A549 (cell line): ENCODE results near the gene PRC1. TPM values are rescaled to one million over a fixed set of nuclear protein-coding genes. Genes with fewer than 3 reads are reported as not detected.
A peak's percentile ranks its signal among the peaks of the same experiment; 100 is the strongest.

Experiments
- ATAC-seq, 2 experiments: fragments of 200-7000 bp in 1 of 2; fragments of >200 bp in 1 of 2; cut with Nextera tagmentation in 1 of 2; cut with Tn5 transposase in 1 of 2; 3 replicates each; pipeline versions ENCODE4 v1.8.0 to v1.9.1; 2018 to 2020; ENCODE audit warnings: mild to moderate bottlenecking in 1 of 2, moderate library complexity in 1 of 2
- CTCF ChIA-PET: fragments of 300-600 bp; sonication (Branson Sonifier 250); formaldehyde crosslinking; extraction: SDS; loops from one replicate; lab custom pipeline; 2021; ENCODE audit warnings: antibody characterized with exemption, inconsistent platforms; lab: Yijun Ruan, JAX
- POLR2A ChIA-PET: fragments of 350-600 bp; formaldehyde crosslinking; extraction: SDS; loops from one replicate; lab custom pipeline; 2021; ENCODE audit warnings: antibody characterized with exemption, inconsistent platforms; lab: Yijun Ruan, JAX
- DNase-seq, 2 experiments: peaks; one replicate each; pipeline versions ENCODE4 v3.0.0 to v3.0.0-alpha.2; 2011 to 2016; ENCODE audit warnings: low read depth in 1 of 2, low spot score in 1 of 2
- FAIRE-seq: peaks from 2 replicates; lab custom pipeline; 2011; peaks lifted over from hg19 to GRCh38; lab: Jason Lieb, UNC
- H3K27ac ChIP-seq, 2 experiments: fragments of >200 bp; sonication (Bioruptor Twin); formaldehyde crosslinking; 3 replicates each; pipeline ENCODE4 v1.5.1; 2016 to 2017
- H3K4me1 ChIP-seq: fragments of >200 bp; sonication (Bioruptor Twin); formaldehyde crosslinking; 3 replicates; pipeline ENCODE4 v1.6.1; 2016
- H3K4me2 ChIP-seq: fragments of >200 bp; sonication (Bioruptor Twin); formaldehyde crosslinking; 3 replicates; pipeline ENCODE4 v1.6.1; 2016
- H3K4me3 ChIP-seq: fragments of >200 bp; sonication (Bioruptor Twin); formaldehyde crosslinking; 3 replicates; pipeline ENCODE4 v1.5.1; 2016
- H3K9me3 ChIP-seq: fragments of >200 bp; sonication (Bioruptor Twin); formaldehyde crosslinking; 3 replicates; pipeline ENCODE4 v1.6.1; 2016
- CBX8 ChIP-seq: fragments of 200-600 bp; sonication (generic); IDR thresholded peaks from 2 replicates; pipeline ENCODE4 v1.6.1; 2016
- CEBPB ChIP-seq, 2 experiments: fragments of >200 bp in 1 of 2; sonication (Bioruptor Twin) in 1 of 2; formaldehyde crosslinking in 1 of 2; IDR thresholded peaks; 2 replicates each; pipeline ENCODE4 v1.6.1; 2012 to 2016
- E2F6 ChIP-seq: IDR thresholded peaks from 2 replicates; pipeline ENCODE4 v1.6.1; 2012; ENCODE audit warnings: low read depth, borderline replicate concordance
- FOXS1 ChIP-seq: fragments of 250-450 bp; sonication (Bioruptor Pico); IDR thresholded peaks from 2 replicates; pipeline ENCODE4 v1.5.0; 2020; ENCODE audit warnings: mild to moderate bottlenecking, moderate library complexity
- KDM1A ChIP-seq: fragments of 200-600 bp; sonication (generic); IDR thresholded peaks from 2 replicates; pipeline ENCODE4 v1.6.1; 2016; ENCODE audit warnings: low read depth, mild to moderate bottlenecking
- MAFK ChIP-seq: fragments of 450-650 bp; IDR thresholded peaks from 2 replicates; pipeline ENCODE4 v1.6.1; 2014; ENCODE audit not compliant: partially characterized antibody
- MAZ ChIP-seq: fragments of 150-350 bp; IDR thresholded peaks from 2 replicates; pipeline ENCODE4 v1.6.1; 2014; ENCODE audit warnings: antibody characterized with exemption, low read depth, low read length, borderline replicate concordance
- NFE2L2 ChIP-seq: fragments of 150-350 bp; conservative IDR thresholded peaks from 2 replicates; pipeline ENCODE4 v1.6.1; 2014; ENCODE audit warnings: low read length
- POLR2AphosphoS2 ChIP-seq: conservative IDR thresholded peaks from 2 replicates; pipeline ENCODE4 v1.6.1; 2012; ENCODE audit warnings: low read length, improper control_type of control experiment, inconsistent platforms
- RCOR1 ChIP-seq: fragments of 150-350 bp; IDR thresholded peaks from 2 replicates; pipeline ENCODE4 v1.6.1; 2014; ENCODE audit warnings: antibody characterized with exemption, low read length, low read depth
- RFX5 ChIP-seq: fragments of 450-650 bp; IDR thresholded peaks from 2 replicates; pipeline ENCODE4 v1.7.1; 2014; ENCODE audit warnings: antibody characterized with exemption, mild to moderate bottlenecking, moderate library complexity
- RNF2 ChIP-seq: fragments of 200-600 bp; sonication (generic); IDR thresholded peaks from 2 replicates; pipeline ENCODE4 v1.6.1; 2016; ENCODE audit warnings: low read depth, mild to moderate bottlenecking, antibody characterized with exemption, moderate library complexity, borderline replicate concordance
- SMC3 ChIP-seq: fragments of >200 bp; sonication (Bioruptor Twin); formaldehyde crosslinking; IDR thresholded peaks from 3 replicates; pipeline ENCODE4 v1.6.1; 2018; ENCODE audit warnings: inconsistent platforms
- ZFP36 ChIP-seq: fragments of 450-650 bp; IDR thresholded peaks from 2 replicates; pipeline ENCODE4 v1.6.1; 2014; ENCODE audit warnings: borderline replicate concordance; ENCODE audit not compliant: partially characterized antibody
- ZNF302 ChIP-seq: fragments of 250-450 bp; sonication (Bioruptor Pico); IDR thresholded peaks from 2 replicates; pipeline ENCODE4 v1.9.0; 2021; ENCODE audit warnings: inconsistent platforms, mild to moderate bottlenecking, moderate library complexity
- WGBS: methylation state at CpG from one replicate; pipeline ENCODE4 v1.1.6; 2017; ENCODE audit errors: missing lambda C conversion rate; 5-methylcytosine and 5-hydroxymethylcytosine counted together
- polyA plus RNA-seq, 4 experiments: library from polyadenylated mRNA; depleted of rRNA in 3 of 4; stranded (reverse); fragments of >200 nt; fragmentation: RNase III in 1 of 4; extraction: RNeasy Plus Mini Kit Qiagen cat#74134 plus additional on column Dnase treatment in 1 of 4; gene quantifications; 2 replicates in 3 of 4; 3 replicates in 1 of 4; pipeline ENCODE4 v1.2.3, GENCODE V29; 2011 to 2017
- TF ChIP-seq, protein P1 (sequence below): fragments of 250-450 bp; sonication (Bioruptor Pico); IDR thresholded peaks from 2 replicates; pipeline ENCODE4 v1.5.0; 2021; ENCODE audit warnings: mild to moderate bottlenecking, moderate library complexity, borderline replicate concordance
- TF ChIP-seq, protein P2 (sequence below): IDR thresholded peaks from 2 replicates; pipeline ENCODE4 v1.6.1; 2012
- TF ChIP-seq, protein P3 (sequence below): fragments of 450-650 bp; IDR thresholded peaks from 2 replicates; pipeline ENCODE4 v1.6.1; 2014; ENCODE audit warnings: antibody characterized with exemption
- TF ChIP-seq, protein P4 (sequence below): fragments of 150-350 bp; IDR thresholded peaks from 2 replicates; pipeline ENCODE4 v1.6.1; 2014; ENCODE audit warnings: low read depth, mild to moderate bottlenecking, low read length

Gene PRC1
- polyA plus RNA-seq, 2 of the 4 experiments (the other 2 are of a cell fraction): 303 to 426 TPM

DNA sequence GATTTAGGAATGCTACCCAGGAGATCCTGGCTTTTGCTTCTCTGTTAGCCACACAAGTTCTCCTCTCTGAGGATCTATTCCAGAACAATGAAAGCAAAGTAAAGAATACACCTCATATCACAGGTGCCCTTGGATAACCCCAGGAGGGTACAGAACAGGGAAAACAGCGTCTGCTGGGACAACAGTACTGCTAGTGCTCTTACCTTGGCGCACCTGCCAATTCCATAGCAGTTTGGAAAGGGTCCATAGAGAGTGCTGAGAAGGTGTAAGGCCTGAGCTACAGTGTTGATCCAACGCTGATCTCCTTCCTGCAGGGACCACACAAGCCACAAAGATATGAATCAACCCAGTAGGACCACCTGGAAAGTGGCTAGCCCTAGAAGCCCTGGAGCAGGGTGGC lies 12.9 kb upstream of the PRC1 start:
- DNase-seq (no peak), FAIRE-seq (no peak)
- H3K4me2 ChIP-seq: no peak overlapping the region
- TF ChIP-seq RFX5 (no peak), ZNF302 (CRISPR knock-in tag) (no peak)
- TF ChIP-seq, protein P1, sequence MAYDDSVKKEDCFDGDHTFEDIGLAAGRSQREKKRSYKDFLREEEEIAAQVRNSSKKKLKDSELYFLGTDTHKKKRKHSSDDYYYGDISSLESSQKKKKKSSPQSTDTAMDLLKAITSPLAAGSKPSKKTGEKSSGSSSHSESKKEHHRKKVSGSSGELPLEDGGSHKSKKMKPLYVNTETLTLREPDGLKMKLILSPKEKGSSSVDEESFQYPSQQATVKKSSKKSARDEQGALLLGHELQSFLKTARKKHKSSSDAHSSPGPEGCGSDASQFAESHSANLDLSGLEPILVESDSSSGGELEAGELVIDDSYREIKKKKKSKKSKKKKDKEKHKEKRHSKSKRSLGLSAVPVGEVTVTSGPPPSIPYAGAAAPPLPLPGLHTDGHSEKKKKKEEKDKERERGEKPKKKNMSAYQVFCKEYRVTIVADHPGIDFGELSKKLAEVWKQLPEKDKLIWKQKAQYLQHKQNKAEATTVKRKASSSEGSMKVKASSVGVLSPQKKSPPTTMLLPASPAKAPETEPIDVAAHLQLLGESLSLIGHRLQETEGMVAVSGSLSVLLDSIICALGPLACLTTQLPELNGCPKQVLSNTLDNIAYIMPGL (CRISPR knock-in tag): no peak
- TF ChIP-seq, all 56 proteins: peak for 0
- Histone ChIP-seq H3K4me3 (no peak overlapping the region), H3K4me1 (no peaks in the 10 kb centered on the region), H3K9me3 (no peaks in the 10 kb centered on the region), H3K27ac (no peak overlapping the region)
- CTCF ChIA-PET: no interaction called here
- no peak for ATAC-seq
- POLR2A ChIA-PET: no interaction called here
- 93% methylated on average over 3 of the region's 3 CpGs for WGBS

DNA sequence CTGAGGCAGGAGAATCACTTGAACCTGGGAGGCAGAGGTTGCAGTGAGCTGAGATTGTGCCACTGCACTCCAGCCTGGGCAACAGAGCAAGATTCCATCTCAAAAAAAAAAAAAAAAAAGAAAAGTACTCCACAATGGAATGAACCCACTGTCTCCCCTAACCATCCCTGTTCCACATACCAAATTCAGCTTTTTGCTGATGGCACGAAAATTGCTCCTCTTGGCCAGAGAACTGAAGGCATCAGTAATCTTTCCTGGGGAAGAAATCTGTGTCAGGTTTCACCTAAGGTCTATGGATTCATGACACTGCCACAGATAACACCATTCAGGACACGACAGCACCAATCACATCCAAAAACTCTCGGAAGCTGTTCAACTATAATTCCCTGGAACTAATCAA lies 6.9 kb upstream of the PRC1 start:
- CTCF ChIA-PET: interaction anchor here (0.5 to 5.9 kb wide), 5 partner anchors 9 to 930 kb away, joined by 3 to 28 read pairs (median 3); partner anchors contain the start of genes HDDC3 and UNC45A
- Histone ChIP-seq H3K4me3 (no peak overlapping the region), H3K4me1 (no peaks in the 10 kb centered on the region), H3K4me2 (no peak overlapping the region), H3K27ac (no peak overlapping the region), H3K9me3 (no peaks in the 10 kb centered on the region)
- no peak for FAIRE-seq
- DNase-seq: no peak
- POLR2A ChIA-PET: no interaction called here
- WGBS: 92% methylated on average over 3 of the region's 3 CpGs
- ATAC-seq: no peak
- TF ChIP-seq KDM1A (no peak), MAFK (peak; percentile 48)

GRCh38 chr15:90998737-90999136 lies 4.4 kb upstream of the PRC1 start:
- 90% methylated on average over 8 of the region's 8 CpGs for WGBS

More at GRCh38 chr15:90998737-90999136, 4.4 kb upstream of the PRC1 start:
- H3K9me3 ChIP-seq: no peaks in the 10 kb centered on the region
- ATAC-seq: no peak
- no peak for DNase-seq
- no peaks in the 10 kb centered on the region; the same call in 2 of the 3 replicates for H3K4me1 ChIP-seq
- ChIA-PET CTCF (interaction anchor here (1.3 to 5.9 kb wide), 3 partner anchors 11 to 66 kb away, joined by 3 to 28 read pairs (median 4); partner anchors contain the start of genes HDDC3 and UNC45A), POLR2A (no interaction called here)
- TF ChIP-seq RNF2: no peak
- no peak for TF ChIP-seq SMC3
- TF ChIP-seq, protein P2, sequence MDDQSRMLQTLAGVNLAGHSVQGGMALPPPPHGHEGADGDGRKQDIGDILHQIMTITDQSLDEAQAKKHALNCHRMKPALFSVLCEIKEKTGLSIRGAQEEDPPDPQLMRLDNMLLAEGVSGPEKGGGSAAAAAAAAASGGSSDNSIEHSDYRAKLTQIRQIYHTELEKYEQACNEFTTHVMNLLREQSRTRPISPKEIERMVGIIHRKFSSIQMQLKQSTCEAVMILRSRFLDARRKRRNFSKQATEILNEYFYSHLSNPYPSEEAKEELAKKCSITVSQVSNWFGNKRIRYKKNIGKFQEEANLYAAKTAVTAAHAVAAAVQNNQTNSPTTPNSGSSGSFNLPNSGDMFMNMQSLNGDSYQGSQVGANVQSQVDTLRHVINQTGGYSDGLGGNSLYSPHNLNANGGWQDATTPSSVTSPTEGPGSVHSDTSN: no peak
- TF ChIP-seq E2F6: no peak
- no peak for TF ChIP-seq POLR2AphosphoS2
- no peak for TF ChIP-seq ZFP36
- TF ChIP-seq CEBPB (IDR thresholded peaks at IDR 0.05): no peak
- TF ChIP-seq MAFK: no peak
- no peak for TF ChIP-seq MAZ
- TF ChIP-seq NFE2L2: no peak
- no peak for TF ChIP-seq FOXS1
- TF ChIP-seq, protein P3, sequence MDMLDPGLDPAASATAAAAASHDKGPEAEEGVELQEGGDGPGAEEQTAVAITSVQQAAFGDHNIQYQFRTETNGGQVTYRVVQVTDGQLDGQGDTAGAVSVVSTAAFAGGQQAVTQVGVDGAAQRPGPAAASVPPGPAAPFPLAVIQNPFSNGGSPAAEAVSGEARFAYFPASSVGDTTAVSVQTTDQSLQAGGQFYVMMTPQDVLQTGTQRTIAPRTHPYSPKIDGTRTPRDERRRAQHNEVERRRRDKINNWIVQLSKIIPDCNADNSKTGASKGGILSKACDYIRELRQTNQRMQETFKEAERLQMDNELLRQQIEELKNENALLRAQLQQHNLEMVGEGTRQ: no peak
- no peak for TF ChIP-seq CBX8
- TF ChIP-seq, protein P4, sequence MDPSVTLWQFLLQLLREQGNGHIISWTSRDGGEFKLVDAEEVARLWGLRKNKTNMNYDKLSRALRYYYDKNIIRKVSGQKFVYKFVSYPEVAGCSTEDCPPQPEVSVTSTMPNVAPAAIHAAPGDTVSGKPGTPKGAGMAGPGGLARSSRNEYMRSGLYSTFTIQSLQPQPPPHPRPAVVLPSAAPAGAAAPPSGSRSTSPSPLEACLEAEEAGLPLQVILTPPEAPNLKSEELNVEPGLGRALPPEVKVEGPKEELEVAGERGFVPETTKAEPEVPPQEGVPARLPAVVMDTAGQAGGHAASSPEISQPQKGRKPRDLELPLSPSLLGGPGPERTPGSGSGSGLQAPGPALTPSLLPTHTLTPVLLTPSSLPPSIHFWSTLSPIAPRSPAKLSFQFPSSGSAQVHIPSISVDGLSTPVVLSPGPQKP: no peak
- no peak for TF ChIP-seq RCOR1
- H3K4me3 ChIP-seq: no peak overlapping the region
- H3K27ac ChIP-seq: no peak overlapping the region
- H3K4me2 ChIP-seq: no peak overlapping the region
- no peak for FAIRE-seq
